ENCODE data around the gene WDFY2.

The WDFY2 gene

DNA sequence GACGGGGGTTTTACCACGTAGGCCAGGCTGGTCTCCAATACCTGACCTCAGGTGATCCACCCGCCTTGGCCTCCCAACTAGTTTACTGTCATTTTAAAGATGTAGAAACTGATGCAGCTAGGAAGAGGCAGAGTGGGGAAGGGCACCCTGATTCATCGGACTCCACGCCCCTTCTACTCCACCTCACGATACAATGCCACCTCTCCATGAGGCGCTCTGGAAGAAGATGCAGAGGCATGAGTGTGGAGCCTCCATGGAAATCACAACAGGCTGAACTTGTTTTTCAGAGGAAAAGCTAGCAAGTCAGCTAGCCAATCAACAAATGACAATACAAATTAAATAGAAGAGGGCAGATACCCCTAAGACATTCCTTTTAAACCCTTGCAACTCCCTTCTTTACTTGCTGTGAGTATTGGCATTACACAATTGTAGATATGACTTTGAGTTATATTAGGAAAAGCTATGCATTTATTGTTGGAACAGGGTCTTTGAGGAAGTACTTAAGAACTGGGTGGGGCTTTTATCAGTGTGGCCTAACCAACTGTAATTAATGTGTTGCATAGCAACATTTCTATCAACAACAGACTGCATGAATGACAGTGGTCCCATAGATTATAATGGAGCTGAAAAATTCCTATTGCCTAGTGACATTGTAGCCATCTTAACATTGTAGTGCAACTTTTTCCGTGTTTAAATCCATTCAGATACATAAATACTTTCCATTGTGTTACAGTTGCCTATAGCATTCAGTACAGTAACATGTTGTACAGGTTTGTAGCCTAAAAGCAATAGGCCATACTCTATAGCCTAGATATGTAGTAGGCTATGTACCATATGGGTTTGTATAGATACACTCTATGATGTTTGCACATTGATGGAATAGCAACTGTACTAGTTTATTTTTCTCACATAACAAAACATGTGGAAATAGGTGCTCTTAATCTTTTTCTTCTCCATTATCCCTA is 17.6 kb downstream of the WDFY2 start:
- Histone ChIP-seq H3K27me3 (ENCODE audit: control insufficient read depth in 1 of 2, insufficient read depth in 2 of 2, low read length in 2 of 2) (no peaks in the 10 kb centered on the region), H3K9ac (ENCODE audit: low read length in 2 of 2) (no peak overlapping the region), H3K9me3 (ENCODE audit: control insufficient read depth in 2 of 2, low read length in 2 of 2) (no peaks in the 10 kb centered on the region), H3K36me3 (ENCODE audit: control insufficient read depth in 2 of 2, insufficient read depth in 2 of 2, low read length in 2 of 2) (no peaks in the 10 kb centered on the region), H3K4me3 (ENCODE audit: low read length in 2 of 2) (no peak overlapping the region), H3K4me1 (ENCODE audit: control insufficient read depth, insufficient read depth, low read length) (no peaks in the 10 kb centered on the region), H3K27ac (ENCODE audit: low read length) (no peak overlapping the region)

GRCh38 chr13:51603716-51604115 is 19.5 kb downstream of the WDFY2 start:
- no peaks in the 10 kb centered on the region for H3K4me1 ChIP-seq (ENCODE audit: control insufficient read depth, insufficient read depth, low read length)
- no peak overlapping the region for H3K9ac ChIP-seq (ENCODE audit: low read length in 2 of 2)
- no peaks in the 10 kb centered on the region for H3K9me3 ChIP-seq (ENCODE audit: control insufficient read depth in 2 of 2, low read length in 2 of 2)
- H3K4me3 ChIP-seq (ENCODE audit: low read length in 2 of 2), result no peak overlapping the region
- no peaks in the 10 kb centered on the region for H3K36me3 ChIP-seq (ENCODE audit: control insufficient read depth in 2 of 2, insufficient read depth in 2 of 2, low read length in 2 of 2)
- H3K27me3 ChIP-seq (ENCODE audit: control insufficient read depth in 1 of 2, insufficient read depth in 2 of 2, low read length in 2 of 2), result no peaks in the 10 kb centered on the region
- H3K27ac ChIP-seq (ENCODE audit: low read length), result no peak overlapping the region

GRCh38 chr13:51605698-51606097 is 21.4 kb downstream of the WDFY2 start:
- Histone ChIP-seq H3K9ac (ENCODE audit: low read length in 2 of 2) (no peak overlapping the region), H3K36me3 (ENCODE audit: control insufficient read depth in 2 of 2, insufficient read depth in 2 of 2, low read length in 2 of 2) (no peaks in the 10 kb centered on the region), H3K4me3 (ENCODE audit: low read length in 2 of 2) (peak overlapping the region in 1 of 2 donors; percentile 1), H3K27ac (ENCODE audit: low read length) (no peak overlapping the region), H3K27me3 (ENCODE audit: control insufficient read depth in 1 of 2, insufficient read depth in 2 of 2, low read length in 2 of 2) (no peaks in the 10 kb centered on the region), H3K9me3 (ENCODE audit: control insufficient read depth in 2 of 2, low read length in 2 of 2) (no peaks in the 10 kb centered on the region), H3K4me1 (ENCODE audit: control insufficient read depth, insufficient read depth, low read length) (no peaks in the 10 kb centered on the region)

- H3K9me3 ChIP-seq (ENCODE audit: control insufficient read depth in 2 of 2, low read length in 2 of 2), result no peaks in the 10 kb centered on the region
Measured at GRCh38 chr13:51607165-51607564, 22.9 kb downstream of the WDFY2 start.

DNA sequence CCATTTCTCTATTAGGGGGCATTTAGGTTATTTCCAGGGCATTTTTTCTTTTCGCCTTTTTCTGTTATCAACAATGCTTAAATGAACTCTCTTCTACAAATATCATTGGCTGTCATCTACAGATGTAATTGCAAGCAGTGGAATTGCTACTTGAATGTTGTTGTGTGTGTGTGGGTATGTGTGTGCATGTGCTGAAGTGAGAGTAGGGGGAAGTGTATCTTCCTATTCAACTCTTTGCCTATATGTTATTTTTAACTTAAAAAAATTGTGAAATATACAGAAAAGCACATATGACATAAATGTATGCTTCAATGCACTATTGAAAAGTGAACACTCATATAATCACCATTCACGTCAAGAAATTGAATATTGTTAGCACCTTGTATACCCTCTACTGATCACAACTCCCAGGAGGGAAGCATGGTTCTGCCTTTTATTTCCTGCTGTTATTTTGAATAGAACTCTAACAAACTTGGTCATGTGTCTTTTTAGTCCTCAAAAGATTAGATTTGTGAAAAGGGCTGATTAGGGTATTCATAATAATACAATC is 24.7 kb downstream of the WDFY2 start:
- H3K4me1 ChIP-seq (ENCODE audit: control insufficient read depth, insufficient read depth, low read length), result no peaks in the 10 kb centered on the region
- no peak overlapping the region for H3K9ac ChIP-seq (ENCODE audit: low read length in 2 of 2)
- no peak overlapping the region for H3K27ac ChIP-seq (ENCODE audit: low read length)
- H3K9me3 ChIP-seq (ENCODE audit: control insufficient read depth in 2 of 2, low read length in 2 of 2), result no peaks in the 10 kb centered on the region
- H3K4me3 ChIP-seq (ENCODE audit: low read length in 2 of 2), result no peak overlapping the region
- no peaks in the 10 kb centered on the region for H3K27me3 ChIP-seq (ENCODE audit: control insufficient read depth in 1 of 2, insufficient read depth in 2 of 2, low read length in 2 of 2)
- no peaks in the 10 kb centered on the region for H3K36me3 ChIP-seq (ENCODE audit: control insufficient read depth in 2 of 2, insufficient read depth in 2 of 2, low read length in 2 of 2)

More at GRCh38 chr13:51607165-51607564, 22.9 kb downstream of the WDFY2 start:
- H3K4me3 ChIP-seq (ENCODE audit: low read length in 2 of 2), result no peak overlapping the region
- no peak overlapping the region for H3K9ac ChIP-seq (ENCODE audit: low read length in 2 of 2)
- no peaks in the 10 kb centered on the region for H3K27me3 ChIP-seq (ENCODE audit: control insufficient read depth in 1 of 2, insufficient read depth in 2 of 2, low read length in 2 of 2)
- H3K27ac ChIP-seq (ENCODE audit: low read length), result no peak overlapping the region
- H3K4me1 ChIP-seq (ENCODE audit: control insufficient read depth, insufficient read depth, low read length), result no peaks in the 10 kb centered on the region
- no peaks in the 10 kb centered on the region for H3K36me3 ChIP-seq (ENCODE audit: control insufficient read depth in 2 of 2, insufficient read depth in 2 of 2, low read length in 2 of 2)

GRCh38 chr13:51612867-51613266 is 28.6 kb downstream of the WDFY2 start:
- no peak overlapping the region for H3K4me3 ChIP-seq (ENCODE audit: low read length in 2 of 2)
- H3K9me3 ChIP-seq (ENCODE audit: control insufficient read depth in 2 of 2, low read length in 2 of 2), result no peaks in the 10 kb centered on the region
- no peak overlapping the region for H3K27ac ChIP-seq (ENCODE audit: low read length)
- H3K4me1 ChIP-seq (ENCODE audit: control insufficient read depth, insufficient read depth, low read length), result no peaks in the 10 kb centered on the region
- no peaks in the 10 kb centered on the region for H3K27me3 ChIP-seq (ENCODE audit: control insufficient read depth in 1 of 2, insufficient read depth in 2 of 2, low read length in 2 of 2)
- no peaks in the 10 kb centered on the region for H3K36me3 ChIP-seq (ENCODE audit: control insufficient read depth in 2 of 2, insufficient read depth in 2 of 2, low read length in 2 of 2)
- no peak overlapping the region for H3K9ac ChIP-seq (ENCODE audit: low read length in 2 of 2)

GRCh38 chr13:51613535-51613934 is 29.3 kb downstream of the WDFY2 start:
- no peak overlapping the region for H3K9ac ChIP-seq (ENCODE audit: low read length in 2 of 2)
- no peak overlapping the region for H3K4me3 ChIP-seq (ENCODE audit: low read length in 2 of 2)
- no peaks in the 10 kb centered on the region for H3K9me3 ChIP-seq (ENCODE audit: control insufficient read depth in 2 of 2, low read length in 2 of 2)
- no peaks in the 10 kb centered on the region for H3K36me3 ChIP-seq (ENCODE audit: control insufficient read depth in 2 of 2, insufficient read depth in 2 of 2, low read length in 2 of 2)
- no peaks in the 10 kb centered on the region for H3K4me1 ChIP-seq (ENCODE audit: control insufficient read depth, insufficient read depth, low read length)
- no peaks in the 10 kb centered on the region for H3K27me3 ChIP-seq (ENCODE audit: control insufficient read depth in 1 of 2, insufficient read depth in 2 of 2, low read length in 2 of 2)
- H3K27ac ChIP-seq (ENCODE audit: low read length), result no peak overlapping the region

- Histone ChIP-seq H3K36me3 (ENCODE audit: control insufficient read depth in 2 of 2, insufficient read depth in 2 of 2, low read length in 2 of 2) (no peaks in the 10 kb centered on the region), H3K4me3 (ENCODE audit: low read length in 2 of 2) (no peak overlapping the region)
Measured at GRCh38 chr13:51614350-51614786, 30.1 kb downstream of the WDFY2 start.

GRCh38 chr13:51618626-51619025 is 34.4 kb downstream of the WDFY2 start:
- Histone ChIP-seq H3K4me3 (ENCODE audit: low read length in 2 of 2) (no peak overlapping the region), H3K9me3 (ENCODE audit: control insufficient read depth in 2 of 2, low read length in 2 of 2) (no peaks in the 10 kb centered on the region), H3K36me3 (ENCODE audit: control insufficient read depth in 2 of 2, insufficient read depth in 2 of 2, low read length in 2 of 2) (no peaks in the 10 kb centered on the region), H3K27ac (ENCODE audit: low read length) (no peak overlapping the region), H3K4me1 (ENCODE audit: control insufficient read depth, insufficient read depth, low read length) (no peaks in the 10 kb centered on the region), H3K27me3 (ENCODE audit: control insufficient read depth in 1 of 2, insufficient read depth in 2 of 2, low read length in 2 of 2) (no peaks in the 10 kb centered on the region), H3K9ac (ENCODE audit: low read length in 2 of 2) (no peak overlapping the region)

More at GRCh38 chr13:51614350-51614786, 30.1 kb downstream of the WDFY2 start:
- H3K9ac ChIP-seq (ENCODE audit: low read length in 2 of 2), result no peak overlapping the region
- no peaks in the 10 kb centered on the region for H3K9me3 ChIP-seq (ENCODE audit: control insufficient read depth in 2 of 2, low read length in 2 of 2)
- no peak overlapping the region for H3K27ac ChIP-seq (ENCODE audit: low read length)
- H3K27me3 ChIP-seq (ENCODE audit: control insufficient read depth in 1 of 2, insufficient read depth in 2 of 2, low read length in 2 of 2), result no peaks in the 10 kb centered on the region
- H3K4me1 ChIP-seq (ENCODE audit: control insufficient read depth, insufficient read depth, low read length), result no peaks in the 10 kb centered on the region

GRCh38 chr13:51619614-51620013 is 35.4 kb downstream of the WDFY2 start:
- no peaks in the 10 kb centered on the region for H3K27me3 ChIP-seq (ENCODE audit: control insufficient read depth in 1 of 2, insufficient read depth in 2 of 2, low read length in 2 of 2)
- H3K27ac ChIP-seq (ENCODE audit: low read length), result no peak overlapping the region
- no peak overlapping the region for H3K9ac ChIP-seq (ENCODE audit: low read length in 2 of 2)
- no peaks in the 10 kb centered on the region for H3K36me3 ChIP-seq (ENCODE audit: control insufficient read depth in 2 of 2, insufficient read depth in 2 of 2, low read length in 2 of 2)
- no peak overlapping the region for H3K4me3 ChIP-seq (ENCODE audit: low read length in 2 of 2)
- H3K9me3 ChIP-seq (ENCODE audit: control insufficient read depth in 2 of 2, low read length in 2 of 2), result no peaks in the 10 kb centered on the region
- H3K4me1 ChIP-seq (ENCODE audit: control insufficient read depth, insufficient read depth, low read length), result no peaks in the 10 kb centered on the region
